ENCODE data around the gene ADAM19.

Gene ADAM19

GRCh38 chr5:157608972-157609565, 33.5 kb upstream of the ADAM19 start:
- Histone ChIP-seq H3K9me3 (ENCODE audit: control insufficient read depth, low read length) (no peaks in the 10 kb centered on the region), H3K27me3 (replicated peaks; ENCODE audit: control insufficient read depth, insufficient read depth, low read length) (no peaks in the 10 kb centered on the region), H3K4me3 (ENCODE audit: low read length) (no peak overlapping the region), H3K9ac (ENCODE audit: low read length) (no peak overlapping the region), H3K4me1 (ENCODE audit: control insufficient read depth, insufficient read depth, low read length) (no peaks in the 10 kb centered on the region), H3K36me3 (ENCODE audit: control insufficient read depth, insufficient read depth, low read length, severe bottlenecking) (no peaks in the 10 kb centered on the region)
- DNase-seq (ENCODE audit: low read depth), result no peak

- Histone ChIP-seq H3K9ac (ENCODE audit: low read length) (no peak overlapping the region), H3K27me3 (replicated peaks; ENCODE audit: control insufficient read depth, insufficient read depth, low read length) (no peaks in the 10 kb centered on the region), H3K36me3 (ENCODE audit: control insufficient read depth, insufficient read depth, low read length, severe bottlenecking) (no peaks in the 10 kb centered on the region), H3K4me1 (ENCODE audit: control insufficient read depth, insufficient read depth, low read length) (no peaks in the 10 kb centered on the region), H3K4me3 (ENCODE audit: low read length) (no peak overlapping the region), H3K9me3 (ENCODE audit: control insufficient read depth, low read length) (no peaks in the 10 kb centered on the region)
- peak; percentile 32 for DNase-seq (ENCODE audit: low read depth)
Observed at GRCh38 chr5:157607371-157608161, 32.0 kb upstream of the ADAM19 start.

- H3K4me1 ChIP-seq (ENCODE audit: control insufficient read depth, insufficient read depth, low read length), result no peaks in the 10 kb centered on the region
- DNase-seq (ENCODE audit: low read depth), result no peak
- no peaks in the 10 kb centered on the region for H3K9me3 ChIP-seq (ENCODE audit: control insufficient read depth, low read length)
- no peaks in the 10 kb centered on the region for H3K27me3 ChIP-seq (replicated peaks; ENCODE audit: control insufficient read depth, insufficient read depth, low read length)
- H3K36me3 ChIP-seq (ENCODE audit: control insufficient read depth, insufficient read depth, low read length, severe bottlenecking), result no peaks in the 10 kb centered on the region
- H3K9ac ChIP-seq (ENCODE audit: low read length), result no peak overlapping the region
- H3K4me3 ChIP-seq (ENCODE audit: low read length), result no peak overlapping the region
Observed at GRCh38 chr5:157606046-157606445, 30.5 kb upstream of the ADAM19 start.

GRCh38 chr5:157603333-157604190, 28.0 kb upstream of the ADAM19 start:
- Histone ChIP-seq H3K9me3 (ENCODE audit: control insufficient read depth, low read length) (no peaks in the 10 kb centered on the region), H3K9ac (ENCODE audit: low read length) (no peak overlapping the region), H3K36me3 (ENCODE audit: control insufficient read depth, insufficient read depth, low read length, severe bottlenecking) (no peaks in the 10 kb centered on the region), H3K4me1 (ENCODE audit: control insufficient read depth, insufficient read depth, low read length) (no peaks in the 10 kb centered on the region), H3K4me3 (ENCODE audit: low read length) (no peak overlapping the region), H3K27me3 (replicated peaks; ENCODE audit: control insufficient read depth, insufficient read depth, low read length) (no peaks in the 10 kb centered on the region)
- DNase-seq (ENCODE audit: low read depth), result peak; percentile 67

- no peak overlapping the region for H3K4me3 ChIP-seq (ENCODE audit: low read length)
- no peaks in the 10 kb centered on the region for H3K36me3 ChIP-seq (ENCODE audit: control insufficient read depth, insufficient read depth, low read length, severe bottlenecking)
- no peaks in the 10 kb centered on the region for H3K27me3 ChIP-seq (replicated peaks; ENCODE audit: control insufficient read depth, insufficient read depth, low read length)
- H3K9ac ChIP-seq (ENCODE audit: low read length), result no peak overlapping the region
- no peak for DNase-seq (ENCODE audit: low read depth)
- no peaks in the 10 kb centered on the region for H3K9me3 ChIP-seq (ENCODE audit: control insufficient read depth, low read length)
- H3K4me1 ChIP-seq (ENCODE audit: control insufficient read depth, insufficient read depth, low read length), result no peaks in the 10 kb centered on the region
Observed at GRCh38 chr5:157602505-157602904, 26.9 kb upstream of the ADAM19 start.

- H3K4me1 ChIP-seq (ENCODE audit: control insufficient read depth, insufficient read depth, low read length), result no peaks in the 10 kb centered on the region
- H3K9ac ChIP-seq (ENCODE audit: low read length), result no peak overlapping the region
- H3K9me3 ChIP-seq (ENCODE audit: control insufficient read depth, low read length), result no peaks in the 10 kb centered on the region
- H3K27me3 ChIP-seq (replicated peaks; ENCODE audit: control insufficient read depth, insufficient read depth, low read length), result no peaks in the 10 kb centered on the region
- no peaks in the 10 kb centered on the region for H3K36me3 ChIP-seq (ENCODE audit: control insufficient read depth, insufficient read depth, low read length, severe bottlenecking)
- DNase-seq (ENCODE audit: low read depth), result no peak
- no peak overlapping the region for H3K4me3 ChIP-seq (ENCODE audit: low read length)
Observed at GRCh38 chr5:157600252-157600651, 24.7 kb upstream of the ADAM19 start.

- H3K9me3 ChIP-seq (ENCODE audit: control insufficient read depth, low read length), result no peaks in the 10 kb centered on the region
- no peaks in the 10 kb centered on the region for H3K27me3 ChIP-seq (replicated peaks; ENCODE audit: control insufficient read depth, insufficient read depth, low read length)
- no peak overlapping the region for H3K9ac ChIP-seq (ENCODE audit: low read length)
- no peaks in the 10 kb centered on the region for H3K36me3 ChIP-seq (ENCODE audit: control insufficient read depth, insufficient read depth, low read length, severe bottlenecking)
- DNase-seq (ENCODE audit: low read depth), result no peak
- H3K4me3 ChIP-seq (ENCODE audit: low read length), result no peak overlapping the region
- H3K4me1 ChIP-seq (ENCODE audit: control insufficient read depth, insufficient read depth, low read length), result no peaks in the 10 kb centered on the region
Observed at GRCh38 chr5:157599565-157599964, 24.0 kb upstream of the ADAM19 start.

GRCh38 chr5:157598350-157598936, 22.9 kb upstream of the ADAM19 start:
- H3K9me3 ChIP-seq (ENCODE audit: control insufficient read depth, low read length), result no peaks in the 10 kb centered on the region
- H3K9ac ChIP-seq (ENCODE audit: low read length), result no peak overlapping the region
- DNase-seq (ENCODE audit: low read depth), result no peak
- H3K36me3 ChIP-seq (ENCODE audit: control insufficient read depth, insufficient read depth, low read length, severe bottlenecking), result no peaks in the 10 kb centered on the region
- no peak overlapping the region for H3K4me3 ChIP-seq (ENCODE audit: low read length)
- no peaks in the 10 kb centered on the region for H3K27me3 ChIP-seq (replicated peaks; ENCODE audit: control insufficient read depth, insufficient read depth, low read length)
- H3K4me1 ChIP-seq (ENCODE audit: control insufficient read depth, insufficient read depth, low read length), result no peaks in the 10 kb centered on the region

DNA sequence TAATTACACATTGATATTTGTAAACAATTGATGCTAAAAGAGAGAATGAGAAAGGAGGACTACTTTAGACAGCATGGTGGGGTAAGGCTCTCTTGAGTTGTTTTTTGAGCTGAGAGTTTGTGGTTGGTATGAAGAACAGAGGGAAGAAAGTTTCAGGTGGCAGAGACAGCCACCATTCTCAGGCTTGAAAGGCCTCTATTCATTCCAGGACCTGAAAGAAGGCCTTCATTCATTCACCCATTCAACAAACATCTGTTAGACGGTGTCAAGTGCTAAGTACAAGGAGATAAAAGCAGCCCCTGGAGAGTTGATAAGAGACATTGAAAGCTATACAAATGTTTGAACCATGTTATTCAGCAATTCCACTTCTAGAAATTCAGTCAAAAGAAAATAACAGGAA, 21.7 kb upstream of the ADAM19 start:
- Histone ChIP-seq H3K9me3 (ENCODE audit: control insufficient read depth, low read length) (no peaks in the 10 kb centered on the region), H3K4me3 (ENCODE audit: low read length) (no peak overlapping the region), H3K27me3 (replicated peaks; ENCODE audit: control insufficient read depth, insufficient read depth, low read length) (no peaks in the 10 kb centered on the region), H3K9ac (ENCODE audit: low read length) (no peak overlapping the region), H3K4me1 (ENCODE audit: control insufficient read depth, insufficient read depth, low read length) (no peaks in the 10 kb centered on the region), H3K36me3 (ENCODE audit: control insufficient read depth, insufficient read depth, low read length, severe bottlenecking) (no peaks in the 10 kb centered on the region)
- no peak for DNase-seq (ENCODE audit: low read depth)

GRCh38 chr5:157596487-157596886, 20.9 kb upstream of the ADAM19 start:
- Histone ChIP-seq H3K9ac (ENCODE audit: low read length) (no peak overlapping the region), H3K4me1 (ENCODE audit: control insufficient read depth, insufficient read depth, low read length) (no peaks in the 10 kb centered on the region), H3K36me3 (ENCODE audit: control insufficient read depth, insufficient read depth, low read length, severe bottlenecking) (no peaks in the 10 kb centered on the region), H3K4me3 (ENCODE audit: low read length) (no peak overlapping the region), H3K27me3 (replicated peaks; ENCODE audit: control insufficient read depth, insufficient read depth, low read length) (no peaks in the 10 kb centered on the region), H3K9me3 (ENCODE audit: control insufficient read depth, low read length) (peaks cover 5% of the 10 kb centered on the region)
- DNase-seq (ENCODE audit: low read depth), result no peak
